Endothelial cell of umbilical vein (primary cell): Measurements from ENCODE around the gene MIER2. TPM values are rescaled to one million over a fixed set of nuclear protein-coding genes. Genes with fewer than 3 reads are reported as not detected.

ENCODE experiments used
- BruUV-seq: library from RNA; stranded (reverse); fragments of 400-500 nt; replicated peaks from 2 replicates; lab custom pipeline; 2021; lab: Mats Ljungman, UMichigan
- CTCF ChIA-PET: fragments of 300-600, 350-600 bp; sonication (Branson Sonifier 250); formaldehyde crosslinking; loops from one replicate; lab custom pipeline; 2021; ENCODE audit warnings: antibody characterized with exemption, inconsistent platforms; lab: Charles Lee
- POLR2A ChIA-PET: fragments of 300-600, 350-600 bp; sonication (Branson Sonifier 250); formaldehyde crosslinking; loops from one replicate; lab custom pipeline; 2021; ENCODE audit warnings: antibody characterized with exemption, inconsistent platforms; lab: Charles Lee
- DNase-seq: peaks from one replicate; pipeline ENCODE4 v3.0.0-alpha.2; 2011; ENCODE audit warnings: low read depth, low spot score
- FAIRE-seq: peaks from 2 replicates; lab custom pipeline; 2011; peaks lifted over from hg19 to GRCh38; lab: Jason Lieb, UNC
- H2AFZ ChIP-seq: 2 replicates; pipeline ENCODE4 v1.6.0; 2012; ENCODE audit warnings: low read depth, low read length, control low read depth, inconsistent platforms
- H3K27ac ChIP-seq: 2 replicates; pipeline ENCODE4 v1.5.1; 2011; ENCODE audit warnings: low read depth, mild to moderate bottlenecking, control low read depth, low read length, moderate library complexity; ENCODE audit not compliant: insufficient read depth
- H3K27me3 ChIP-seq, 2 experiments: 2 replicates each; pipeline versions ENCODE4 v1.6.0 to v1.6.1; 2011; ENCODE audit warnings: low read length in 2 of 2, mixed read lengths in 1 of 2; ENCODE audit not compliant: control insufficient read depth in 2 of 2, insufficient read depth in 2 of 2
- H3K36me3 ChIP-seq, 2 experiments: 2 replicates in 1 of 2; 3 replicates in 1 of 2; pipeline ENCODE4 v1.5.1; 2011; ENCODE audit warnings: low read length in 2 of 2, mild to moderate bottlenecking in 1 of 2, moderate library complexity in 1 of 2; ENCODE audit not compliant: control insufficient read depth in 2 of 2, insufficient read depth in 2 of 2; ENCODE audit errors: extremely low read depth in 1 of 2
- H3K4me1 ChIP-seq: 3 replicates; pipeline ENCODE4 v1.5.1; 2011; ENCODE audit warnings: mild to moderate bottlenecking, low read length; ENCODE audit not compliant: control insufficient read depth, insufficient read depth; ENCODE audit errors: extremely low read depth
- H3K4me2 ChIP-seq: 2 replicates; pipeline ENCODE4 v1.6.1; 2011; ENCODE audit warnings: low read length, control low read depth, mixed read lengths; ENCODE audit not compliant: insufficient read depth
- H3K4me3 ChIP-seq, 3 experiments: fragments of 200-600 bp in 1 of 3; sonication (generic), shearing (Covaris generic) in 1 of 3; replicated peaks in 1 of 3; 2 replicates each; pipeline ENCODE4 v1.5.1; 2011 to 2016; ENCODE audit warnings: control low read depth in 3 of 3, low read length in 3 of 3, mild to moderate bottlenecking in 2 of 3, inconsistent platforms in 1 of 3, low read depth in 1 of 3, moderate library complexity in 1 of 3; ENCODE audit not compliant: insufficient read depth in 1 of 3
- H3K79me2 ChIP-seq: 2 replicates; pipeline ENCODE4 v1.6.0; 2012; ENCODE audit warnings: low read length, inconsistent platforms; ENCODE audit not compliant: control insufficient read depth, insufficient read depth
- H3K9ac ChIP-seq: replicated peaks from 2 replicates; pipeline ENCODE3; 2011; ENCODE audit warnings: low read length, control low read depth; ENCODE audit not compliant: insufficient read depth; ENCODE audit errors: extremely low read depth
- H3K9me1 ChIP-seq: replicated peaks from 3 replicates; pipeline ENCODE4 v1.6.0; 2011; ENCODE audit warnings: mild to moderate bottlenecking, low read length; ENCODE audit not compliant: control insufficient read depth, insufficient read depth; ENCODE audit errors: extremely low read depth
- H3K9me3 ChIP-seq: replicated peaks from 2 replicates; pipeline ENCODE4 v1.5.1; 2012; ENCODE audit warnings: low read length, inconsistent platforms; ENCODE audit not compliant: control insufficient read depth, insufficient read depth
- H4K20me1 ChIP-seq: replicated peaks from 2 replicates; pipeline ENCODE3; 2011; ENCODE audit warnings: mild to moderate bottlenecking, low read length; ENCODE audit not compliant: control insufficient read depth, insufficient read depth; ENCODE audit errors: extremely low read depth
- EZH2 ChIP-seq: IDR thresholded peaks from 2 replicates; pipeline ENCODE4 v1.6.1; 2012; ENCODE audit warnings: borderline replicate concordance, low read depth, mild to moderate bottlenecking, moderate library complexity, low read length, inconsistent platforms; ENCODE audit not compliant: severe bottlenecking
- FOS ChIP-seq: IDR thresholded peaks from 2 replicates; pipeline ENCODE4 v1.6.1; 2011; ENCODE audit warnings: mild to moderate bottlenecking, low read length, moderate library complexity, borderline replicate concordance; ENCODE audit not compliant: insufficient read depth
- GATA2 ChIP-seq: IDR thresholded peaks from 2 replicates; pipeline ENCODE4 v1.7.0; 2011; ENCODE audit warnings: low read depth, mild to moderate bottlenecking, moderate library complexity, mixed read lengths, low read length; ENCODE audit not compliant: insufficient read length, insufficient read depth
- JUN ChIP-seq: IDR thresholded peaks from 2 replicates; pipeline ENCODE4 v1.6.1; 2011; ENCODE audit warnings: borderline replicate concordance, low read depth; ENCODE audit not compliant: insufficient read length, insufficient read depth
- MYC ChIP-seq: IDR thresholded peaks from one replicate; pipeline ENCODE4 v1.6.1; 2011; ENCODE audit warnings: mild to moderate bottlenecking, low read depth, low read length
- POLR2A ChIP-seq: IDR thresholded peaks from 2 replicates; pipeline ENCODE4 v1.6.1; 2012; ENCODE audit warnings: low read depth, mild to moderate bottlenecking, control low read depth, low read length
- POLR2AphosphoS5 ChIP-seq: IDR thresholded peaks from 2 replicates; pipeline ENCODE4 v1.6.1; 2012; ENCODE audit warnings: low read depth, mild to moderate bottlenecking, control low read depth, low read length, moderate library complexity; ENCODE audit not compliant: insufficient read depth
- dilution Hi-C: fragments of 300-500 bp; cut with MboI; formaldehyde crosslinking; loops from one replicate; pipeline ENCODE4 v1.15.0; 2019; ENCODE audit warnings: low sequenced_read_pairs; ENCODE audit not compliant: extremely low pct_ligation_motif_present
- intact Hi-C: fragments of 100-400 bp; cut with micrococcal nuclease; formaldehyde crosslinking; loops from one replicate; pipeline ENCODE4 v1.10.0; 2022
- polyA plus RNA-seq, 4 experiments: library from polyadenylated mRNA; depleted of rRNA in 3 of 4; stranded (reverse) in 3 of 4; unstranded in 1 of 4; fragments of >200 nt; gene quantifications; 2 replicates each; pipeline versions ENCODE4 v1.2.1 to v1.2.3, GENCODE V29; 2011 to 2012; ENCODE audit warnings: missing spikeins in 1 of 4
- total RNA-seq: library from RNA; stranded (reverse); gene quantifications from 2 replicates; pipeline ENCODE4 v1.2.3, GENCODE V29; 2021
- TF ChIP-seq, protein P1 (sequence below): IDR thresholded peaks from 2 replicates; pipeline ENCODE4 v1.6.1; 2011; ENCODE audit not compliant: insufficient read depth, insufficient read length
- TF ChIP-seq, protein P2 (sequence below), 2 donors: IDR thresholded peaks; 1 replicate in 1 of 2; 2 replicates in 1 of 2; pipeline ENCODE4 v1.5.1; 2011; ENCODE audit warnings: low read length in 2 of 2, mild to moderate bottlenecking in 2 of 2, moderate library complexity in 2 of 2, control low read depth in 1 of 2, inconsistent platforms in 1 of 2, low read depth in 1 of 2; ENCODE audit not compliant: insufficient read depth in 1 of 2; ENCODE audit errors: extremely low read depth in 1 of 2

MIER2 gene
- total and polyA plus RNA-seq, 2 donors (not counting 3 experiments of a cell fraction or from before 2014, with no cell fraction given): 20.3 to 44.9 TPM

DNA sequence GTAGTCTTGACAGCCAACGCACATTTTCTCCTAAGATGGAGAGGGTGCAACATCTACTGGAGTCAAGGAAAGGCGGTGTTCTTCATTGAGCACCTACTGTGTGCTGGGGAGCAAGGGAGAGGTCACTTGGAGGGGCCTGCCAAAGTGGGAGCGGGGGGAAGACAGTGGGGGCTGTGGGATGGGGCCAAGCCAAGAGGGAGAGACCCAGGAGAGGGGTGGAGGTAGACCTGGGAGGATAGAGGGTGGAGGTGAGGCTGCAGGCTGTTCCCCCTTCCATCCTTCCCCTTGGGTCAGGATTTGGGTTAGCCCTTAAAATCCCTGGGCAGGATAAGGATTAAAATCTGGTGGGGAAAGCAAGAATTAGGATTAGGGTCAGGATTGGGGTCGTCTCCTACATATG is 51.6 kb downstream of the MIER2 start:
- ChIA-PET POLR2A (no interaction called here), CTCF (interaction anchor here (1.2 to 1.8 kb wide), 2 partner anchors 187 to 214 kb away, joined by 3 to 4 read pairs; no protein-coding TSS in a partner anchor)
- DNase-seq (no peak), FAIRE-seq (no peak)
- Histone ChIP-seq H3K4me3 (no peak overlapping the region), H3K4me2 (no peak overlapping the region), H4K20me1 (no peaks in the 10 kb centered on the region), H3K9me3 (no peaks in the 10 kb centered on the region), H3K9me1 (no peaks in the 10 kb centered on the region), H3K27me3 (peaks cover 16 to 28% of the 10 kb centered on the region in 2 experiments), H2AFZ (no peak overlapping the region), H3K27ac (no peak overlapping the region), H3K4me1 (peaks cover 11% of the 10 kb centered on the region), H3K79me2 (no peaks in the 10 kb centered on the region), H3K9ac (no peak overlapping the region), H3K36me3 (no peaks in the 10 kb centered on the region)
- dilution Hi-C loops: no loop called here
- intact Hi-C loops: loop anchor here (10.0 kb wide), 2 partner anchors 52 to 212 kb away; partner anchors contain the start of genes MIER2 and TPGS1
- no TSS peak for BruUV-seq
- TF ChIP-seq POLR2AphosphoS5 (no peak), FOS (no peak), GATA2 (no peak), JUN (no peak), EZH2 (no peak), MYC (no peak), POLR2A (no peak)
- TF ChIP-seq, protein P1, sequence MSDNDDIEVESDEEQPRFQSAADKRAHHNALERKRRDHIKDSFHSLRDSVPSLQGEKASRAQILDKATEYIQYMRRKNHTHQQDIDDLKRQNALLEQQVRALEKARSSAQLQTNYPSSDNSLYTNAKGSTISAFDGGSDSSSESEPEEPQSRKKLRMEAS: no peak
- TF ChIP-seq, protein P2, sequence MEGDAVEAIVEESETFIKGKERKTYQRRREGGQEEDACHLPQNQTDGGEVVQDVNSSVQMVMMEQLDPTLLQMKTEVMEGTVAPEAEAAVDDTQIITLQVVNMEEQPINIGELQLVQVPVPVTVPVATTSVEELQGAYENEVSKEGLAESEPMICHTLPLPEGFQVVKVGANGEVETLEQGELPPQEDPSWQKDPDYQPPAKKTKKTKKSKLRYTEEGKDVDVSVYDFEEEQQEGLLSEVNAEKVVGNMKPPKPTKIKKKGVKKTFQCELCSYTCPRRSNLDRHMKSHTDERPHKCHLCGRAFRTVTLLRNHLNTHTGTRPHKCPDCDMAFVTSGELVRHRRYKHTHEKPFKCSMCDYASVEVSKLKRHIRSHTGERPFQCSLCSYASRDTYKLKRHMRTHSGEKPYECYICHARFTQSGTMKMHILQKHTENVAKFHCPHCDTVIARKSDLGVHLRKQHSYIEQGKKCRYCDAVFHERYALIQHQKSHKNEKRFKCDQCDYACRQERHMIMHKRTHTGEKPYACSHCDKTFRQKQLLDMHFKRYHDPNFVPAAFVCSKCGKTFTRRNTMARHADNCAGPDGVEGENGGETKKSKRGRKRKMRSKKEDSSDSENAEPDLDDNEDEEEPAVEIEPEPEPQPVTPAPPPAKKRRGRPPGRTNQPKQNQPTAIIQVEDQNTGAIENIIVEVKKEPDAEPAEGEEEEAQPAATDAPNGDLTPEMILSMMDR (IDR thresholded peaks at IDR 0.05; ENCODE audit: extremely low read depth in 1 of 2, insufficient read depth in 1 of 2, low read depth in 1 of 2, low read length in 2 of 2): no peak
